Neural progenitor cell (in vitro differentiated cells): ENCODE data around the gene RSRC2.

ENCODE experiments used
- EZH2 ChIP-seq: fragments of 200-600 bp; sonication (generic); IDR thresholded peaks from 2 replicates; pipeline ENCODE4 v1.6.1; 2017; ENCODE audit warnings: antibody characterized with exemption, mild to moderate bottlenecking, moderate library complexity
- TF ChIP-seq, protein P1 (sequence below): fragments of 200-600 bp; sonication (generic); IDR thresholded peaks from 2 replicates; pipeline ENCODE4 v1.5.1; 2017; ENCODE audit warnings: antibody characterized with exemption, mild to moderate bottlenecking

DNA sequence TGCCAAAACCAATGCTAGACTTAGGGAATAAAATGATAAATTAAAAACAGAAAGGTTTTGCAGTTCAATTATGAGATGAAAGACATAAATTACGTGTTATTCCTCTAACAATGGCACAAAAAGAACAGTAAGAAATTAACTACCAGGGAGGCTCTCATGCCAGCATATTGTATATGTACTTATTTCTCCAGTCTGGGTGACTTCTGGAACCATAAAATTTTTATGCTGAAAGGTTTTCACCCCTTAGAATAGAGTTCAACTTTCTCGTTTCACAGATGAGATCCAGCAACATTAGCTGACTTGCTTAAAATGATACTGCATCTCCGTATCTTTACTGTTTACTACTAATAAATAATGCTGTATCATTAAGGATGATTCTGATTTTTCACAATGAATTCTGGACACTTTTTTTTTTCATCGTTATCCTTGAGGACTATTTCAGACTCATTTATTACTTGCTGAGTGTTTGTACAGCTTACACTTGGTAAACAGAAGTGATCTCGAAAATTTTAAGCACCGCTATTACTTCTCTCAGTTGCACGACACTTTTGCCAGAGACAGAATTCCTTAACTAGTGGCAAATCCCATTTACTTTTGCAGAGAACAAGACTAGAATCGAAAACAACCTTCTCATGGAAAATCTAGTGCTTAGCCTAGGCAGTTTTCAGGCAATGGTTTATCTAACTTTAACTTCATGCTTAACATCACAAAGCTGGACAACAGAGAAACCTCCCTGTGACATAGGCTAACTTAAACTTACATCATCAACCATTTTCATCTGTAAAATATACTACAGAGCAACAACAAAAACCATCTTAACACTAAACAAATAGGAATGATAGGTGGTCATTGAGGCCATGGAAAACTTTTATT is 2.7 kb downstream of the RSRC2 start:
- no peak for TF ChIP-seq EZH2
- TF ChIP-seq, protein P1, sequence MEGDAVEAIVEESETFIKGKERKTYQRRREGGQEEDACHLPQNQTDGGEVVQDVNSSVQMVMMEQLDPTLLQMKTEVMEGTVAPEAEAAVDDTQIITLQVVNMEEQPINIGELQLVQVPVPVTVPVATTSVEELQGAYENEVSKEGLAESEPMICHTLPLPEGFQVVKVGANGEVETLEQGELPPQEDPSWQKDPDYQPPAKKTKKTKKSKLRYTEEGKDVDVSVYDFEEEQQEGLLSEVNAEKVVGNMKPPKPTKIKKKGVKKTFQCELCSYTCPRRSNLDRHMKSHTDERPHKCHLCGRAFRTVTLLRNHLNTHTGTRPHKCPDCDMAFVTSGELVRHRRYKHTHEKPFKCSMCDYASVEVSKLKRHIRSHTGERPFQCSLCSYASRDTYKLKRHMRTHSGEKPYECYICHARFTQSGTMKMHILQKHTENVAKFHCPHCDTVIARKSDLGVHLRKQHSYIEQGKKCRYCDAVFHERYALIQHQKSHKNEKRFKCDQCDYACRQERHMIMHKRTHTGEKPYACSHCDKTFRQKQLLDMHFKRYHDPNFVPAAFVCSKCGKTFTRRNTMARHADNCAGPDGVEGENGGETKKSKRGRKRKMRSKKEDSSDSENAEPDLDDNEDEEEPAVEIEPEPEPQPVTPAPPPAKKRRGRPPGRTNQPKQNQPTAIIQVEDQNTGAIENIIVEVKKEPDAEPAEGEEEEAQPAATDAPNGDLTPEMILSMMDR = no peak
